Omental fat pad (tissue), 4 donors: Measurements from ENCODE around the gene CHCHD6. TPM values are rescaled to one million over a fixed set of nuclear protein-coding genes. Genes with fewer than 3 reads are reported as not detected.

Experiments used
- ATAC-seq: fragments of 150-250 bp; one replicate; pipeline ENCODE4 v1.9.1; 2016; ENCODE audit warnings: mild to moderate bottlenecking, moderate library complexity; ENCODE audit not compliant: low FRiP score
- DNase-seq: peaks from one replicate; pipeline ENCODE4 v3.0.0-alpha.2; 2019; ENCODE audit warnings: low spot score
- CTCF ChIP-seq, 3 donors: fragments of 450-650 bp; IDR thresholded peaks; one replicate each; pipeline ENCODE4 v1.5.1; 2016 to 2017; ENCODE audit warnings: antibody characterized with exemption in 3 of 3, mild to moderate bottlenecking in 3 of 3, moderate library complexity in 2 of 3
- total RNA-seq, 4 donors: library from RNA; depleted of rRNA; stranded (reverse); fragments of >200 nt; gene quantifications; one replicate each; pipeline ENCODE4 v1.1.0, GENCODE V29; 2016

Gene CHCHD6
- total RNA-seq, 4 donors from 2014 or later = 7.5 to 19.7 (median 11.5) TPM

GRCh38 chr3:126836220-126836860, 132.3 kb downstream of the CHCHD6 start:
- ATAC-seq (no peak), DNase-seq (no peak)
- no peak for TF ChIP-seq CTCF (IDR thresholded peaks at IDR 0.05)

- DNase-seq (no peak), ATAC-seq (no peak)
- TF ChIP-seq CTCF (IDR thresholded peaks at IDR 0.05) = no peak
Measured at GRCh38 chr3:126837773-126838172, 133.7 kb downstream of the CHCHD6 start.

- no peak for DNase-seq
- no peak for ATAC-seq
- TF ChIP-seq CTCF (IDR thresholded peaks at IDR 0.05) = no peak
Measured at GRCh38 chr3:126845920-126846715, 142.1 kb downstream of the CHCHD6 start.

GRCh38 chr3:126847061-126847460, 143.0 kb downstream of the CHCHD6 start:
- DNase-seq (no peak), ATAC-seq (no peak)
- TF ChIP-seq CTCF (IDR thresholded peaks at IDR 0.05) = no peak

GRCh38 chr3:126848991-126849390, 145.0 kb downstream of the CHCHD6 start:
- no peak for ATAC-seq
- no peak for TF ChIP-seq CTCF (IDR thresholded peaks at IDR 0.05)
- DNase-seq = no peak

- no peak for DNase-seq
- TF ChIP-seq CTCF (IDR thresholded peaks at IDR 0.05) = no peak
- ATAC-seq = no peak
Measured at GRCh38 chr3:126849768-126850167, 145.7 kb downstream of the CHCHD6 start.
